Sigmoid colon (tissue), 4 donors: Measurements from ENCODE around the gene ASB8.

Experiments
- EP300 ChIP-seq, 4 donors: sonication (generic); formaldehyde crosslinking; IDR thresholded peaks; one replicate each; pipeline ENCODE4 v1.6.1; 2017; ENCODE audit warnings: antibody characterized with exemption in 4 of 4
- POLR2A ChIP-seq, 2 donors: fragments of 450-650 bp; IDR thresholded peaks; one replicate each; pipeline ENCODE4 v1.6.1; 2016; ENCODE audit warnings: antibody characterized with exemption in 2 of 2, mild to moderate bottlenecking in 2 of 2, moderate library complexity in 2 of 2
- POLR2AphosphoS5 ChIP-seq, 4 donors: sonication (generic); formaldehyde crosslinking; IDR thresholded peaks; one replicate each; pipeline ENCODE4 v1.6.1; 2017; ENCODE audit warnings: antibody characterized with exemption in 4 of 4
- TF ChIP-seq, protein P1 (sequence below), 4 experiments: fragments of 450-650 bp in 3 of 4; fragments of 200-600 bp in 1 of 4; IDR thresholded peaks; one replicate each; pipeline ENCODE4 v1.5.1; 2016 to 2019; ENCODE audit warnings: antibody characterized with exemption in 4 of 4, mild to moderate bottlenecking in 3 of 4, moderate library complexity in 2 of 4

GRCh38 chr12:48118284-48118871 lies 38.9 kb downstream of the ASB8 start:
- TF ChIP-seq EP300 (IDR thresholded peaks at IDR 0.05) (no peak), POLR2AphosphoS5 (IDR thresholded peaks at IDR 0.05) (no peak), POLR2A (IDR thresholded peaks at IDR 0.05) (no peak)
- TF ChIP-seq, protein P1, sequence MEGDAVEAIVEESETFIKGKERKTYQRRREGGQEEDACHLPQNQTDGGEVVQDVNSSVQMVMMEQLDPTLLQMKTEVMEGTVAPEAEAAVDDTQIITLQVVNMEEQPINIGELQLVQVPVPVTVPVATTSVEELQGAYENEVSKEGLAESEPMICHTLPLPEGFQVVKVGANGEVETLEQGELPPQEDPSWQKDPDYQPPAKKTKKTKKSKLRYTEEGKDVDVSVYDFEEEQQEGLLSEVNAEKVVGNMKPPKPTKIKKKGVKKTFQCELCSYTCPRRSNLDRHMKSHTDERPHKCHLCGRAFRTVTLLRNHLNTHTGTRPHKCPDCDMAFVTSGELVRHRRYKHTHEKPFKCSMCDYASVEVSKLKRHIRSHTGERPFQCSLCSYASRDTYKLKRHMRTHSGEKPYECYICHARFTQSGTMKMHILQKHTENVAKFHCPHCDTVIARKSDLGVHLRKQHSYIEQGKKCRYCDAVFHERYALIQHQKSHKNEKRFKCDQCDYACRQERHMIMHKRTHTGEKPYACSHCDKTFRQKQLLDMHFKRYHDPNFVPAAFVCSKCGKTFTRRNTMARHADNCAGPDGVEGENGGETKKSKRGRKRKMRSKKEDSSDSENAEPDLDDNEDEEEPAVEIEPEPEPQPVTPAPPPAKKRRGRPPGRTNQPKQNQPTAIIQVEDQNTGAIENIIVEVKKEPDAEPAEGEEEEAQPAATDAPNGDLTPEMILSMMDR (IDR thresholded peaks at IDR 0.05) = no peak
